HG02678 (cell line): Measurements from ENCODE around the gene SLC10A7.

ENCODE experiments used
- ATAC-seq: cut with Tn5 transposase; IDR thresholded peaks from one replicate; pipeline ENCODE4 v1.9.1; 2021; ENCODE audit warnings: mild to moderate bottlenecking, moderate library complexity; ENCODE audit not compliant: unreplicated experiment

Gene SLC10A7

DNA sequence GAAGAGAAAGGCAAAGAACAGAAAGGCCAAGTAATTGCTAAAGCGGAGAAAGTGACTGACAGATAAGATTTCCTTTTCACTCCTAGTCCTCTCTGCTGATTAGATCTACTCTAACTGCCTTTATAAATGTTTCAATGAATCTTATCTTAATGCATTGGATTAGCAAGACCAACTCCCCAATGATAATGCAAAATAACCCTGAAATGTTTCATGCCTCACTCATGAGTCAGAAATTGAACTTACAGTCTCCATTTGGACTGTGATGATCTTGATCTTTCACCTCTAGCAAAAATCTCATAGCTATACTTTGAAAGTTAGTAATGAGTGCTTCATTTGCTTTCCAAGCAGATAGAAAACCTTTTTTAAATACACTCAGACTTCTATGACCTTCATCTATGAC, 26.5 kb downstream of the SLC10A7 start:
- no peak for ATAC-seq

DNA sequence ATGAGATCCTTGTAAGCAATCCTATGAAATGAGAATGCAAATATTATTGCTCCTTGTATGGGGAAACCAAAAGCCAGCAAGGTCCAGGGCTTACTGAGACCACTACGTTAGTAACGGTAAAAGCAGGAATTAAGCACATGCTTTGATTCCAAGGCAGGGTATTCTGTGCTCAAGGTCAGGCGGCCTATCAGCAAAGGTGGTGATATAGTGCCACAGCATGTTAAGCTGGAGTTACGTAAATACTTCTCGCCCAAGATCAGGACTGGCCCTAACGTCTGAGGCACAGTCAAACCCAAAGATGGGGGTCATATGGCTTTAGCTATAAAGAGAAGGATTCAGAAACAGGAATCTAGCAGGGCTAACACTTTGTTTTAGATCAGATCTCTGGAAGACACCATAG, 27.6 kb downstream of the SLC10A7 start:
- ATAC-seq: no peak

DNA sequence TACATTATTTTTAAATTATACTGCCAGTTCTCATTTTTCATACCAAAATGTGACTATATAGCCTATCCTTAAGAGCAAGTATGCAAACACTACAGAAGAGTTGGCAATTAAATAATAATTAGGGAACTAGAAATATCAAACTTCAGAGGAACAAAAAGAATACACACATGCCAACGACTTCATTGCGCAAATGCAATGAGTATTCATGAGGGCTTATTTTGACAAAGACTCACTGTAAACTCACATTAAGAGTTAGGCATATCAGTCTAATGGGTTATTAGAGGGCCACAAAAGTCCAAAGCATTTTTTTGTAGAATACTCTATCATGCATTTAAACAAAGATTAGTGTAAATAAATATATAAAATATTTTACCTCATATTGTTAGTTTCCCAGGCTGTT, 31.6 kb downstream of the SLC10A7 start:
- no peak for ATAC-seq

DNA sequence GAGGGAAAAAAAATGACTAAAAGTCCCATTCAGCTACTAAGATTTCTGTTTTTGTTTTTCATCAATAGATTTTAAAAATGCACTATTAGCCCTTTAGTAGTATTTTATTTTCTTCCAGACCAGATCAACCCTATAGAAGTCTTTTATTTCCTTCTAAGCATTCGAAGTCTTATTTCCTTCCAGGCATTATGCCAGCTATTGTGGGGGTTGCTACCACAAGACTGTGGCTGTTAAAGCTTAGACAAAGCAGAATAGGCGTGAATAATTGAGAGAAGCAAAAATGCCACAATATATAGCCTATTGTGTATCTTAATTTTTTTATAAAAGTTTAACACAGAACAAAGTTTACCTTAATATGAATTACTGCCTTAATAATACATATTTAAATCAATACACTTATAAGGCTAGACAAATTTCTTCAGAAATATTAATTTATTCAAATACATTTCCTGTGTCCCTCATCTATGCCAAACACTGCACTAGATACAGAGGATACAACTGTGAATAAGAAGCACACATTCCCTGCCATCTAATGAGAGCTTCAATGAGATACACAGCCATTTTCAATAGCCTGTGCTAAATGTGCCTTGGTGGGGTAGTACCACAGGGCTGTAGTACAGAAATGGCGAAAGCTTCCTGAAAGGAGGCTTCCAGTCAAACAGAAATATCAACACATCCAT, 33.1 kb downstream of the SLC10A7 start:
- ATAC-seq: no peak

DNA sequence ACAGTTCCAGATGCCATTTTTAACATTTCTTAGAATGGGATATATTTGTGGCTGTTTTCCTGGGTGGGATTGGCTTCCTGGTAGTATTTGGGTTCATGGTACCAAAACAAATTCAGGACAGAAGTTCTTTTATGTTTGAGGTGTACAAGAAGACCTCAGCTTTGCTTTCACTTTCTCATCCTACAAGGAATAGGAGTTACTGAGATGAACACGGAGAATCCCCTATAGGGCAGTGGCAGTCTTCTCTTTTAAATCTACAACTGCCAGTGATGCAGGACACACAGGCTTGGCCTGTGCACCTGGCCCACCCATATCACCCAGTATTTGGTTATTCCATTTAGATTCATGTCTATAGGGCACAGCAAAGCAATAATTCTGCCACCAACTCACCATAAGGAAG, 35.2 kb downstream of the SLC10A7 start:
- peak; percentile 91 for ATAC-seq

DNA sequence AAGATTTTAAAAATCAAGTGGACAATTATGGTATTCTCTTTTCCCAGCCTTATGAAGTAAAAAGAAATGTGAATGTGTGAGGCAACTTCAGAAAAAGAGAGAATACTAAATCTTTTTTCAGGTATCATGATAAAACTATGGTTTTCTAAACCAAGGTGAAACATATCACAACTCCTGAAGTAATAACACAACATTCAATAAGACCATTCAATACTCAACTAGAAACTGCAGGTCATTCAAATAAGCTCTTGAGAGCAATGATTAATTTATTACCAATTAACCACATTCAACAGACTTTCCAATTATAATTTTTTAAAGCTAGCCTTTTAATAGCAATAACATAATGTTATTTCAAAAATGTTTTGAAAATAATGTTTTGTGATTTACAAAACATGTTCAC, 35.8 kb downstream of the SLC10A7 start:
- peak; percentile 55 for ATAC-seq

DNA sequence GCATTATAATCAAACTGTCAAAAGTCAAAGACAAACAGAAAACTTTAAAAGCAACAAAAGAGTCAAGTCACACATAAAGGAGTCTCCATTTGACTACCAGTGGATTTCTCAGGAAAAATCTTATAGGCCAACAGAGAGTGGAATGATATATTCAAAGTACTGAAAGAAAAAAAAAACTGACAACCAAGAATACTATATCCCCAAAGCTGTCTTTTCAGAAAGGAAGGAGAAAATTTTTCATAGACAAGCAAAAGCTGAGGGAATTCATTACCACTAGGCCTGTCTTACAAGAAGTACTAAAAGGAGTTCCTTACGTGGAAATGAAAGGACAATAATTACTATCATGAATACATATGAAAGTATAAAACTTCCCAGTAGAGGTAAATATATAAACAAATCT, 39.0 kb downstream of the SLC10A7 start:
- ATAC-seq: no peak

DNA sequence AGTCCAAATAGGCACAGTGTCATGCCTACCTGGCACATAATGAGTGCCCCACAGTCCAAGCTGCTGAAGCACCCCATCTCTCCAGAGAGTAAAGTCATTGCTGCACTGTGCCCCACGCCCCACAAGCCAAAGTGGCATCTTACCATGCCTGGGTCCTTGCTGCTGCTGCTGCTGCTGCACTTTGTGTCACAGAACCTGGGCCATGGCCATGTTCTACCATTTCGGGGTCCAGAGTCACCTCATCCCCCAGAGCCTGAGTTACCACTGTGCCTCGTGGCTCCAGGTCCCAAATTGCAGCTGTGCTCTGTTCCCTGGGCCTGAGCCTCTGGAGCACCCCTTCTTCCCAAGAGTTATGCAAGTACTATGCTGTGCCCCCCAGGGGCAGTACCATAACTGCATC, 40.5 kb downstream of the SLC10A7 start:
- ATAC-seq: no peak

DNA sequence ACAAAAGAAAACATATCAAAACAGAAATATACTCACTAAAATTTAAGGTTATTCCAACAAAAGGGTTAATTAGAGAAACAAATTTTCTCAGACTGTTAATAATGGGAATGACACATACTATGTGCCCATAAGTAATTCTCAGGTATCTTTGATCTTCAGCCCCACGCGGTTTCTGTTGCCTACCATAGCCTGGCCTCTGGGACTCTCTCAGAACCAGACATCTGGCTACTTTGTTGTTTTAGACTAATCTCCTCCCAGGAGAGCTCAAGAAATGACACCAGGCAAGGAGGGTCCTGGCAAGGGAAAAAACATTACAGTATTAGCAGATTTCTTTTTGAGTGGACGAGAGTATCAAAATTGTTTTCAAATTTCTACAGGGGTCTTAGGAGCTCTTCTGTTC, 43.7 kb downstream of the SLC10A7 start:
- peak; percentile 48 for ATAC-seq

DNA sequence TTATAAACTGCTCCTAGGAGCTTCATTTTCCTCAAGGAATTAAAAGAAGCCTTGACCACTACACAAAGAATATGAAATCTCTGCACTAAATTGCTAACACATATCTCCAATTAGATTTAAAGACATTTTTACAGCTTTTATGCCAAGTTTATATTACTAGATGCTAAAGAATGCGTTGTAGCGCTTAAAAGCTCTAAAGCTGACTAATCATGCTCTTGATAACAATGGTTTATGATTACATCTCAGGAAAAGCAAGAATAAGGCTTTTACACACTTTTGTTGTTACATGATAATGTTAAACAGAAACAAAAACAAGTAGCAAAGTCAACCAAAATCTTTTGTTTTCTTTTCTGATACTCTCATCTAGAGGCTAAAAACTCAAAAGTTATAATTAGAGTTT, 44.7 kb downstream of the SLC10A7 start:
- no peak for ATAC-seq

DNA sequence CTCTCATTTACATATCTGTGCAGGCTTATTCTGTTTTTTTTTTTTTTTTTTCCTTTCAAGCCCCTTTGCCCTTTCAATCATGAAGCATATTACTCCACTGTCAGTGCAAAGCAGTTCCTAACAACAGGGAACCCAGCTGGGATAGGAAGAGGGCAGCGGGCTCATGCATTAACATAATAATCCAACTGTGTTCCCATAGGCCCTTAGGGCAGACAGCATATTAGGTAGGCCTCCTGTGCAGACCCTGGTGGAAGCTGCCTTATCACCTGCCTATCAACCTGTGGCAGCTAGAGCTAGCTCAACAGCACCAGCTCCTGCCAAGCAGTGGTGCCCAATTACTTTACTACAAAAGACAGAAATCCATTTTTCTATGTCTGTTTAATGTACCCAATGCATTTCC, 49.3 kb downstream of the SLC10A7 start:
- no peak for ATAC-seq

DNA sequence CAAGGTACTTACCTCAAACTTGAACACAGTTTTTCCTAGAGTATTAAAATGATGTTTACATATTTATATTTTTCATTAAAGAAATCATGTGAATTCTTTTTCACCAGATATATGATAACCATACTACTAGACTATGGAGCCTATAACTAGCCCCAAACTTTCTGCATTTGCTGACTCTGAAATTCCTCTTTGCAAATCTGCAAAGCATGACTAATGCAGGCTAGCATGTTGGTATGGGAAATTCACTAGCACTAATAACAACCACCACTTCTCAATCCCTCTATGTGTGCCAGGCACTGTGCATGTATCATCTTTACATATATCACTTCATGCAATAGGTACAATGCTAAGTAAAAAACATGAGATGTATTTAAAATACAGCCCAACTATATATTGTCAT, 51.1 kb downstream of the SLC10A7 start:
- no peak for ATAC-seq

DNA sequence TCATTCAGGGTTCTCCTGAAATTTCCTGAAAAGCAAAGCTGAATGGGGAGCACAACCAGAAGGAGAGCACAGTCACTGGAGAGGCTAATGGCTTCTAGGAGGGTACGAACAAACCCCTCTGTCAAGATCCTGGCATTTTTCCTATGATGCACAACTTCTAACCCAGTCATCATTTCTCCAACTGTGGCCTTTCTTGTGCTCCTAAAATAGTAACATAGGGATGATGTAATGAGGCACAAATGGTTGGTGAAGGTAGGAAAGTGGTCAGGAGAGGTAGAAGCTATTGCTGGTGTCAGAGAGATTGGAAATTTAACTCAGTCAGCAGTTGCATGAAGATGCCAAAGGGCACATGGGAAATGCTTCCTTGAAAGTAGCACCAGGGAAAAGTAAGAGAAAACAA, 52.7 kb downstream of the SLC10A7 start:
- ATAC-seq: no peak

DNA sequence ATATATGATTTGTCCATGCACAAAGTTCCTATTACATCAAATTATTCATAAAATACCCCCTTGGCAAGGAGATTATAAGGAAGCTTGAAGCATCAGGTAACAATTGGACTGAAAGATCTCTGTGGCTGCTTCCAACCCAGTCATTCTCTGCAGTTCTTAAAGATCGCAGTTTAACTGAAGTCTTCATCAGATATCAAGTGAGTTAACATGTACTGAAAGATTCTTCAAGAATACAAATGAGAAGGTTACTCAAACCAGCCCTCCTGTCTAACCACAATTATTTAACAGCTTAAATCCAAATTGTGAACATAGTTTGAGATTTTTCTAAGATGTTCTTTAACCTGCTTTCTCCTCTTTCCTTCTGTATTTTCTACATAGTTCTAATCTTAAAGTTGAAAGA, 56.1 kb downstream of the SLC10A7 start:
- peak; percentile 42 for ATAC-seq

DNA sequence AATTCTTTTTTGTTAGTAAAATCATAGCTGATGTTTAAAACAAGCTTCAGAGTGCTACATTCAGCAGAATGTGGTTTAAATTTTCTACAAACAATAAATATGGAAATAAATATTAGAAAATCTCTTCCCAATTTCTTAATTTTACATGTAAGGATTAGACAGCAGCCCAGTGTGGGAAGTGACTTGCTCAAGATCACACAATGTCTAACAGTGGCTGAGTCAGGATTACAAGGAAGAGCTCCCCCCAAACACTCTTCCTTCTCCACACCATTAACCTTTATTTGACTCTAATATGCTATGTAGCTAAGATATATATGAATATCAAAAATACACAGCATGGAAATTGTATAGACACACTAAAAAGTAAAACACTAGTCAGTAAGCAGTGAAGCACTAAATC, 59.5 kb downstream of the SLC10A7 start:
- no peak for ATAC-seq

DNA sequence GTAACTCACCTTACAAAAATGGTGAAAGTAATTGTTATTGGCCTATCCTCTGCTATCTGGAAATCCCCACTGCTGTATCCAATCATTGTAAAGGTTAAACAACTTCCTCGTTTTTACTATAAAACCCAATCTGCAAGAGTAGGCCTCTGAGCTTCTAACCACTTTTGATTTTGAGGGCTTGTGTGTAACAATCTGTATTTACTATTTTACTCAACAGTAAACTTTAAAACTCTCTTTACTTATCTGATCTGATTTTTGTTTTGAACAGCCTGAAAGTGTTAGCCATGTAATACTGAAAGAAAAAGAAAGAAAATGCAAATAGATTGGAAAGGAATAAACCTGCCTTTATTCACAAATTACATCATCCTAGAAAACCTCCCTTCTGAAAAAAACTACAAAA, 63.1 kb downstream of the SLC10A7 start:
- ATAC-seq: peak; percentile 93

DNA sequence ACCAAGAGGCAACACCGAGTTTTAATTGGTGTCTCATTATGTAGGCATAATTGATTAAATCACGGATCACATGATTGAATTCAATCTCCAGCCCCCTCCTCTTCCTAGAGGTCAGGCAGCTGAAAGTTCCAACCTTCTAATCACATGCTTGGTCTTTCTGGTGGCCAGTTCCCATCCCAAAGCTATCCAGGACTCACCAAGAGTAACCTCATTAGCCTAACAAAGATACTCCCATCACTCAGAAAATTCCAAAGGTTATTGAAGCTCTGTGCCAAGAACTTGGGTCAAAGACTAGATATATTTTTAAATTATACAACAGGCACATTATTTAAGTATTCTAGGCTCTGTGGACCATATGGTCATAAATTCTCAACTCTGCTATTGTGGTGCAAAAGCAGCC, 65.1 kb downstream of the SLC10A7 start:
- no peak for ATAC-seq

DNA sequence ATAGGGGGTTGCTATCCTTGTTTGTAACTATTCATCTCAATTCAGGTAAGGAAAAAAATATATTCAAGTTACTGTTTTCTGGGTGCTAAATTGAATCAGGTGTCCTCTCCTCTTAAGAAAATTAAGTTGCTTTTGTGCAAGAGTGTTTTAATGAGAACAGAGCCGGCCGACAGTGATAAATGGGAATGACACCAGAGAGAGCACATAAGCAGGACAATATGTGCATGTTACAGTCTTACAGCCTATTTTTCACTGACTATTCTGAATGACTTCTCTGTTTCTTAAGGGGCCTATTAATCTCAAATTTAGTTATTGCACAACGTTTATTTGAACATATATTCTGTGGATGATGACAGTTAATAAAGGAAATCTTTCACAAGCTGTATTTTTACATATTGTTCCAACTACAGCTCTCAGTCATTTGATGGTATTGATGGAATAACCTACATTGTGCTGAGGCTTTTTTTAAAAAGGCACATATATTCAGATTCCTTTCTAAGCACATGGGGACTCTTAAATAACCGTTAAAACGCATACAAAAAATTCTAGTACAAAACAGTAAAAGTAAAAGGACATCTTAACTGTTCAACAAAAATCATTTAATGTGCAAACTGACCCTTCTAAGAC, 68.4 kb downstream of the SLC10A7 start:
- no peak for ATAC-seq

DNA sequence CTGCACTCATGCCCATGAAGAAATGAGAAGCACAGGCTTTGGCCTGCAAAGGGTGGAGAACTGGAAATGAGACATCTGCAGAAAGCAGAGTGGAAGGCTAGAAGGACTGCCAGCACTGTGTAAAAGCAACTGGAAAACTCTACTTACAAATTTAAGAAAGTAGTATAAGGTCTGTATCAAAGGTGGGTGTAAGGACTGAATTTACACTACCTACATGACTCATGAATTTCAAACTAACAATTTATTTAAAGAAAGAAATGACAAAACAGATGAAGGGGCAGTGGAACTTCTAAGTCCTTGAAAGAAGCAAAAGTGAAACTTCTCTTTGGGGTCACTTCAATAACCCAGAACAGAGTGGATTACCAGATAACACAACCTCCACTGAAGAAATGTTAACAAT, 71.2 kb downstream of the SLC10A7 start:
- peak; percentile 81 for ATAC-seq

DNA sequence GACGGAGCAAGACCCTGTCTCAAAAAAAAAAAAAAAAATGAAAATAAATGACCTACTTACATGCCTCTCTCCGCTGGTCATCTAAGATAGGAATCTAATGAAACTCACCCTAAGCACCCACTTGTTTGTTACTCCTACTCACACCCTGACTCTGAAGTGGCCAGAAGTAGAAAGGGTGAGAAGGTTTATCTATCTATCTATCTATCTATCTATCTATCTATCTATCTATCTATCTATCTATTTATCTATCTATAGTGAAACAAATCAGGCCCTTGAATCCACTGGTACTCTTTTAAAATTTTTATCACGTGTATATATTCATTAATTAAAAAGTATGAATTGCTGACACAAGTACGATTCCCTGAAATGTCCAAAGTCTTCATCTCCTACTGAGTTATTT, 75.2 kb downstream of the SLC10A7 start:
- no peak for ATAC-seq

DNA sequence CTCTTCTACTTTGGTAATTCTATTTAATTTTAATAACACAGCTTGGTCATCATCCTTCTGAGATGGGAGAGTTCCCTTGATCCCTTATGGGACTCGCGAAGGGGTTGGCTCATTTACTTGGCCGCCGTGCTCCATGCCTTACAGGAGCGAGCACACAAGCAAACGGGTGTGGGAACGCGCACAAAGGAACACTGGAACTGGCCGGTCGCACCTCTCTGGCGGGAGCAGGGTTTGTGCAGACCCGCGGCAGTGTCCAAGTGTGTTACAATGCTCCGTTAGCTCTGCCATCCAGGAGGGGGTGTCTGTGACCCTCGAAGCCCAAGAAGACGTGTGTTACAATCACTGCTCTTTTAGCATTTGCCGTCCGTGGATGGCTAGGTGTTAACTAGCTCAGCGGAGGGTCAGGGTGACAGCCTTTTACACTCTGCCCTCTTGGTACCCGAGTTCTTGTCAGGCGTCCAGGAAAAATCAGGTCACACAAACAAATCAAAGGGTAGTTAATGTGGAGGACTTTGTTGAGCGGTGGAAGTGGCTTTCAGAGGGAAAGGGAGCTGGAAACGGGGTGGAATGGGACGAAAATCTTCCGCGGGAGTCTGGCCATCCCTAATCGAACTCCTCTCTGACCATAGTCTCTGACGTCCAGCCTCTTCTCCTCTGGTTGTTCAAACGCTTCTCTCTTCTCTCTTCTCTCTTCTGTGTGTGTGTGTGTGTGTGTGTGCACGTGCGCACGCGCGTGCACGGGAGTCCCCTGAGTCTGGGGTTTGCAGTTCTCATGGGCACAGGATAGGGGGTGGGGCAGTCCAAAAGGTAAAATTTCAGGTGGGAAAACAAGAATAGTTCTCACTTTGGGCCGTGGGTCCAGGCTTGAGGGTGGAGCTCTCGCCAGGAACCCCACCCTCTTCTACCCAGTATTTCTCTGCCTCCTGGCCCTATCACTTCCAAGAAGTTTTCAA, 76.3 kb downstream of the SLC10A7 start:
- ATAC-seq: no peak

DNA sequence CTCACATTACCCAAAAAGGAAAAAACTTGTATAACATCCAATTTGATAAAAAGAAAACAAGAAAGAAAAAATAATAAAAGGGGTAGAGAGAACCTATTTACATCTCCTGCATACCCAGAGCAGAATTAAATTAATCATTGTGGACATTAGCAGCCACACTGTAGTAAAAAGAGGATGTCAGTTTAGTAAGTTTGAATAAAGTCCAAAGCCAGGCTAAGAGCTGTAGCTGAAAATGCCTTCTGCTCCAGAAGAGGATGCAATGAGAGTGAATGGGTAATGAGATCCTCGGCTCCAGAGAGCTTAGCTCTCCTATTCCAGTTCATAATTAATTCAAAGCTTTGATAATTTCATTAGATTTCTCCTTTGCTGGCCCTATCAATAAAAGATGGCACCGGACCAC, 78.2 kb downstream of the SLC10A7 start:
- ATAC-seq: no peak
